Suprapubic skin (tissue), 4 donors: ENCODE data around the gene GMNN.

Experiments used
- CTCF ChIP-seq, 2 donors: fragments of 200-600 bp in 1 of 2; fragments of 450-650 bp in 1 of 2; sonication (generic) in 1 of 2; IDR thresholded peaks; one replicate each; pipeline ENCODE4 v1.5.1; 2016 to 2019; ENCODE audit warnings: antibody characterized with exemption in 2 of 2, mild to moderate bottlenecking in 1 of 2, moderate library complexity in 1 of 2
- EP300 ChIP-seq: sonication (generic); formaldehyde crosslinking; IDR thresholded peaks from one replicate; pipeline ENCODE4 v1.6.1; 2017; ENCODE audit warnings: antibody characterized with exemption
- POLR2A ChIP-seq, 2 donors: fragments of 450-650 bp; IDR thresholded peaks; one replicate each; pipeline ENCODE4 v1.6.1; 2017; ENCODE audit warnings: antibody characterized with exemption in 2 of 2, mild to moderate bottlenecking in 2 of 2, moderate library complexity in 2 of 2
- POLR2AphosphoS5 ChIP-seq, 3 donors: sonication (generic); formaldehyde crosslinking; IDR thresholded peaks; one replicate each; pipeline ENCODE4 v1.6.1; 2017; ENCODE audit warnings: antibody characterized with exemption in 3 of 3

- no peak for TF ChIP-seq CTCF (IDR thresholded peaks at IDR 0.05)
- no peak for TF ChIP-seq EP300
- no peak for TF ChIP-seq POLR2AphosphoS5 (IDR thresholded peaks at IDR 0.05)
- TF ChIP-seq POLR2A (IDR thresholded peaks at IDR 0.05) = no peak
Observed at GRCh38 chr6:24759718-24760117, 15.0 kb upstream of the GMNN start.
